Loucy (cell line): Measurements from ENCODE around the gene GJB6.

Experiments
- EZH2phosphoT487 ChIP-seq: fragments of 200-600 bp; IDR thresholded peaks from 2 replicates; pipeline ENCODE4 v1.6.1; 2018; ENCODE audit warnings: antibody characterized with exemption, mild to moderate bottlenecking, moderate library complexity, borderline replicate concordance
- TF ChIP-seq, protein P1 (sequence below): fragments of 200-600 bp; sonication (generic); conservative IDR thresholded peaks from 2 replicates; pipeline ENCODE4 v1.5.1; 2014; ENCODE audit warnings: mild to moderate bottlenecking, antibody characterized with exemption, low read length

DNA sequence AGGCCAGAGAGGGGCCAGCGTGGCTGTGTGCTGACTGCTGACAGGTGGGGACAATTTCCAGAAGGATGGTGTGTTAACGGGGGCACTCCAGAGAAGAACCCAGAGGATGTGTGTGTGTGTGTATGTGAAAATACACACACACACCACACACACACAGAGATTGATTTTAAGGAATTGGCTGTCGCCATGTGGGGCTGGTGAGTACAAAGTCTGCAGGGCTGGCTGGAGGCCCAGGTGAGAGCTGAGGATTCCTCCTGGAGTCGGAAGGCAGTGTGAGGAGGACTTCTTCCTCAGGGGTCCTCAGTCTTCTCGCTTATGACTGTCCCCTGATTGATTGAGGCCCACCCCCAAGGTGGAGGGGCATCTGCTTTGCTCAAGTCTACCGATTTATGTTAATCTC lies 7.6 kb upstream of the GJB6 start:
- TF ChIP-seq, protein P1, sequence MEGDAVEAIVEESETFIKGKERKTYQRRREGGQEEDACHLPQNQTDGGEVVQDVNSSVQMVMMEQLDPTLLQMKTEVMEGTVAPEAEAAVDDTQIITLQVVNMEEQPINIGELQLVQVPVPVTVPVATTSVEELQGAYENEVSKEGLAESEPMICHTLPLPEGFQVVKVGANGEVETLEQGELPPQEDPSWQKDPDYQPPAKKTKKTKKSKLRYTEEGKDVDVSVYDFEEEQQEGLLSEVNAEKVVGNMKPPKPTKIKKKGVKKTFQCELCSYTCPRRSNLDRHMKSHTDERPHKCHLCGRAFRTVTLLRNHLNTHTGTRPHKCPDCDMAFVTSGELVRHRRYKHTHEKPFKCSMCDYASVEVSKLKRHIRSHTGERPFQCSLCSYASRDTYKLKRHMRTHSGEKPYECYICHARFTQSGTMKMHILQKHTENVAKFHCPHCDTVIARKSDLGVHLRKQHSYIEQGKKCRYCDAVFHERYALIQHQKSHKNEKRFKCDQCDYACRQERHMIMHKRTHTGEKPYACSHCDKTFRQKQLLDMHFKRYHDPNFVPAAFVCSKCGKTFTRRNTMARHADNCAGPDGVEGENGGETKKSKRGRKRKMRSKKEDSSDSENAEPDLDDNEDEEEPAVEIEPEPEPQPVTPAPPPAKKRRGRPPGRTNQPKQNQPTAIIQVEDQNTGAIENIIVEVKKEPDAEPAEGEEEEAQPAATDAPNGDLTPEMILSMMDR: no peak
- TF ChIP-seq EZH2phosphoT487: no peak
